Liver (tissue), 9 donors: ENCODE results near the gene PSEN1. TPM values are rescaled to one million over a fixed set of nuclear protein-coding genes. Genes with fewer than 3 reads are reported as not detected.

Source experiments
- DNase-seq: peaks from one replicate; pipeline ENCODE4 v3.0.0-alpha.2; 2017; ENCODE audit warnings: low spot score
- H3K27ac ChIP-seq, 2 donors: one replicate each; pipeline ENCODE4 v1.7.0; 2013; ENCODE audit warnings: inconsistent platforms in 2 of 2, low read length in 2 of 2, control low read depth in 1 of 2, low read depth in 1 of 2, mild to moderate bottlenecking in 1 of 2
- H3K27me3 ChIP-seq, 4 donors: one replicate each; pipeline versions ENCODE4 v1.6.1 to v1.7.0; 2013; ENCODE audit warnings: low read length in 3 of 4, inconsistent platforms in 1 of 4, mild to moderate bottlenecking in 1 of 4, moderate library complexity in 1 of 4; ENCODE audit not compliant: control insufficient read depth in 4 of 4, insufficient read depth in 4 of 4
- H3K36me3 ChIP-seq, 4 donors: one replicate each; pipeline versions ENCODE4 v1.6.1 to v1.7.0; 2013; ENCODE audit warnings: low read length in 3 of 4, mild to moderate bottlenecking in 3 of 4, low read depth in 1 of 4, moderate library complexity in 1 of 4; ENCODE audit not compliant: control insufficient read depth in 4 of 4, insufficient read depth in 3 of 4
- H3K4me1 ChIP-seq, 4 donors: one replicate each; pipeline versions ENCODE4 v1.6.1 to v1.7.0; 2013; ENCODE audit warnings: low read length in 3 of 4, mild to moderate bottlenecking in 3 of 4, moderate library complexity in 1 of 4; ENCODE audit not compliant: control insufficient read depth in 4 of 4, insufficient read depth in 4 of 4
- H3K4me3 ChIP-seq, 3 donors: one replicate each; pipeline versions ENCODE4 v1.6.1 to v1.7.0; 2013; ENCODE audit warnings: low read length in 3 of 3, control low read depth in 1 of 3, low read depth in 1 of 3, mild to moderate bottlenecking in 1 of 3
- H3K9ac ChIP-seq, 2 donors: one replicate each; pipeline ENCODE4 v1.7.0; 2013; ENCODE audit warnings: low read length in 2 of 2, mild to moderate bottlenecking in 2 of 2, moderate library complexity in 2 of 2, control low read depth in 1 of 2, low read depth in 1 of 2
- H3K9me3 ChIP-seq, 4 donors: one replicate each; pipeline versions ENCODE4 v1.6.1 to v1.7.0; 2013; ENCODE audit warnings: low read length in 3 of 4; ENCODE audit not compliant: control insufficient read depth in 4 of 4
- ATF3 ChIP-seq: IDR thresholded peaks from 2 replicates; pipeline ENCODE4 v1.6.1; 2016; ENCODE audit warnings: antibody characterized with exemption
- CTCF ChIP-seq: fragments of 150-350 bp; IDR thresholded peaks from 2 replicates; pipeline ENCODE4 v1.5.1; 2017; ENCODE audit warnings: improper control_type of control experiment, low read depth, low read length; ENCODE audit not compliant: missing input control
- EGR1 ChIP-seq, 2 donors: IDR thresholded peaks; 2 replicates each; pipeline ENCODE4 v1.6.1; 2016 to 2018; ENCODE audit warnings: antibody characterized with exemption in 2 of 2, low read depth in 2 of 2
- FOXA1 ChIP-seq: IDR thresholded peaks from 2 replicates; pipeline ENCODE4 v1.6.1; 2016; ENCODE audit warnings: antibody characterized with exemption
- FOXA2 ChIP-seq: IDR thresholded peaks from 2 replicates; pipeline ENCODE4 v1.6.1; 2016; ENCODE audit warnings: antibody characterized with exemption
- GABPA ChIP-seq, 2 donors: IDR thresholded peaks in 1 of 2; conservative IDR thresholded peaks in 1 of 2; 2 replicates each; pipeline ENCODE4 v1.6.1; 2016; ENCODE audit warnings: antibody characterized with exemption in 2 of 2, mild to moderate bottlenecking in 1 of 2, moderate library complexity in 1 of 2
- HNF4A ChIP-seq, 2 donors: conservative IDR thresholded peaks; 2 replicates each; pipeline ENCODE4 v1.6.1; 2016; ENCODE audit warnings: antibody characterized with exemption in 2 of 2, mild to moderate bottlenecking in 2 of 2
- HNF4G ChIP-seq: IDR thresholded peaks from 2 replicates; pipeline ENCODE4 v1.6.1; 2016; ENCODE audit warnings: antibody characterized with exemption
- MAX ChIP-seq: IDR thresholded peaks from 2 replicates; pipeline ENCODE4 v1.6.1; 2016; ENCODE audit warnings: antibody characterized with exemption
- NR2F2 ChIP-seq: IDR thresholded peaks from 2 replicates; pipeline ENCODE4 v1.6.1; 2016; ENCODE audit warnings: antibody characterized with exemption
- RAD21 ChIP-seq, 2 donors: IDR thresholded peaks; 2 replicates each; pipeline ENCODE4 v1.6.1; 2016; ENCODE audit warnings: antibody characterized with exemption in 2 of 2, mild to moderate bottlenecking in 2 of 2
- REST ChIP-seq: IDR thresholded peaks from 2 replicates; pipeline ENCODE4 v1.6.1; 2016; ENCODE audit warnings: antibody characterized with exemption, mild to moderate bottlenecking
- RXRA ChIP-seq, 2 donors: IDR thresholded peaks; 2 replicates each; pipeline ENCODE4 v1.6.1; 2017 to 2018; ENCODE audit warnings: antibody characterized with exemption in 2 of 2, mild to moderate bottlenecking in 1 of 2
- SP1 ChIP-seq: IDR thresholded peaks from 2 replicates; pipeline ENCODE4 v1.6.1; 2018; ENCODE audit warnings: antibody characterized with exemption, mild to moderate bottlenecking
- TAF1 ChIP-seq: conservative IDR thresholded peaks from 2 replicates; pipeline ENCODE4 v1.6.1; 2016; ENCODE audit warnings: antibody characterized with exemption, mild to moderate bottlenecking
- YY1 ChIP-seq: IDR thresholded peaks from 2 replicates; pipeline ENCODE4 v1.6.1; 2016; ENCODE audit warnings: antibody characterized with exemption, mild to moderate bottlenecking
- ZBTB33 ChIP-seq: IDR thresholded peaks from 2 replicates; pipeline ENCODE4 v1.6.1; 2016; ENCODE audit warnings: antibody characterized with exemption
- WGBS: extraction: QIAGEN DNeasy Blood & Tissue Kit; methylation state at CpG from one replicate; pipeline ENCODE4 v1.1.7; 2013; 5-methylcytosine and 5-hydroxymethylcytosine counted together
- polyA plus RNA-seq, 2 donors: library from polyadenylated mRNA; stranded (reverse) in 1 of 2; unstranded in 1 of 2; fragments of 200-250 nt in 1 of 2; fragments of >200 nt in 1 of 2; fragmentation: Nextera tagmentation in 1 of 2; extraction: Ambion mirVana in 1 of 2; gene quantifications; one replicate each; pipeline versions ENCODE4 v1.2.1 to v1.2.3, GENCODE V29; 2013 to 2015
- total RNA-seq, 2 donors: library from RNA; depleted of rRNA; stranded (reverse); fragments of >200 nt; gene quantifications; one replicate each; pipeline ENCODE4 v1.2.3, GENCODE V29; 2014
- donor health status: healthy.
- donor health status: healthy.
- donor health status: healthy.
- donor health status: healthy.
- donor health status: healthy.

PSEN1 gene
- total and polyA plus RNA-seq, 4 donors = 10.4 to 36.2 (median 19.9) TPM

- no peak for TF ChIP-seq ZBTB33
- no peak for TF ChIP-seq HNF4A (conservative IDR thresholded peaks at IDR 0.05)
- TF ChIP-seq MAX = no peak
- TF ChIP-seq FOXA2 = no peak
- no peak for TF ChIP-seq EGR1 (IDR thresholded peaks at IDR 0.05; ENCODE audit: low read depth in 2 of 2)
- TF ChIP-seq TAF1 = no peak
- TF ChIP-seq FOXA1 = no peak
- TF ChIP-seq ATF3 = no peak
Measured at GRCh38 chr14:73264885-73265720, 128.8 kb downstream of the PSEN1 start (continued).

- Histone ChIP-seq H3K4me1 (peaks cover 0 to 13% (median 6%) of the 10 kb centered on the region in 4 donors), H3K36me3 (no peaks in the 10 kb centered on the region), H3K4me3 (no peak overlapping the region), H3K27ac (no peak overlapping the region), H3K9ac (no peak overlapping the region), H3K9me3 (no peaks in the 10 kb centered on the region), H3K27me3 (no peaks in the 10 kb centered on the region)
- WGBS = 95% methylated on average over 3 of the region's 3 CpGs
- TF ChIP-seq YY1 (no peak), TAF1 (no peak), CTCF (no peak), ATF3 (no peak), RAD21 (IDR thresholded peaks at IDR 0.05) (no peak), GABPA (IDR thresholded peaks at IDR 0.05 in 1 of 2, conservative IDR thresholded peaks at IDR 0.05 in 1 of 2) (no peak), HNF4G (no peak), SP1 (no peak), NR2F2 (no peak), FOXA1 (no peak), RXRA (IDR thresholded peaks at IDR 0.05) (no peak)
- no peak for DNase-seq
Measured at GRCh38 chr14:73265721-73266046, 129.4 kb downstream of the PSEN1 start.

- DNase-seq = no peak
- H3K9ac ChIP-seq = no peak overlapping the region
- H3K9me3 ChIP-seq = no peaks in the 10 kb centered on the region
- H3K27ac ChIP-seq = no peak overlapping the region
- peaks cover 0 to 14% (median 7%) of the 10 kb centered on the region in 4 donors for H3K4me1 ChIP-seq
- WGBS = 88% methylated on average over 7 of the region's 7 CpGs
- H3K36me3 ChIP-seq = no peaks in the 10 kb centered on the region
- no peak overlapping the region for H3K4me3 ChIP-seq
- H3K27me3 ChIP-seq = no peaks in the 10 kb centered on the region
- TF ChIP-seq HNF4A (conservative IDR thresholded peaks at IDR 0.05) (no peak), NR2F2 (no peak), FOXA1 (no peak), REST (no peak), MAX (no peak), RXRA (IDR thresholded peaks at IDR 0.05) (no peak), CTCF (no peak), ATF3 (no peak), FOXA2 (no peak)
Measured at GRCh38 chr14:73266317-73266716, 130.0 kb downstream of the PSEN1 start.
